Loucy (cell line): ENCODE results near the gene GRHL1.

ENCODE experiments used
- CTCF ChIP-seq: fragments of 200-600 bp; sonication (generic); conservative IDR thresholded peaks from 2 replicates; pipeline ENCODE4 v1.5.1; 2014; ENCODE audit warnings: mild to moderate bottlenecking, antibody characterized with exemption, low read length
- EZH2phosphoT487 ChIP-seq: fragments of 200-600 bp; IDR thresholded peaks from 2 replicates; pipeline ENCODE4 v1.6.1; 2018; ENCODE audit warnings: antibody characterized with exemption, mild to moderate bottlenecking, moderate library complexity, borderline replicate concordance

- TF ChIP-seq CTCF: no peak
- no peak for TF ChIP-seq EZH2phosphoT487
These were observed 75.6 kb downstream of the GRHL1 start for GRCh38 chr2:10026940-10027569.
